HG03097 (cell line): Measurements from ENCODE around the gene MUC15.
"Not testable (repeated sequence)": the region's sequence is repeated elsewhere in the genome, so short reads cannot be mapped to it uniquely, and the experiment has no call there.

Source experiments
- ATAC-seq: cut with Tn5 transposase; IDR thresholded peaks from one replicate; pipeline ENCODE4 v1.9.1; 2021; ENCODE audit not compliant: unreplicated experiment, low FRiP score

MUC15 gene, protein sequence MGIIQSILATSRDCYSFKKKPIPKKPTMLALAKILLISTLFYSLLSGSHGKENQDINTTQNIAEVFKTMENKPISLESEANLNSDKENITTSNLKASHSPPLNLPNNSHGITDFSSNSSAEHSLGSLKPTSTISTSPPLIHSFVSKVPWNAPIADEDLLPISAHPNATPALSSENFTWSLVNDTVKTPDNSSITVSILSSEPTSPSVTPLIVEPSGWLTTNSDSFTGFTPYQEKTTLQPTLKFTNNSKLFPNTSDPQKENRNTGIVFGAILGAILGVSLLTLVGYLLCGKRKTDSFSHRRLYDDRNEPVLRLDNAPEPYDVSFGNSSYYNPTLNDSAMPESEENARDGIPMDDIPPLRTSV

DNA sequence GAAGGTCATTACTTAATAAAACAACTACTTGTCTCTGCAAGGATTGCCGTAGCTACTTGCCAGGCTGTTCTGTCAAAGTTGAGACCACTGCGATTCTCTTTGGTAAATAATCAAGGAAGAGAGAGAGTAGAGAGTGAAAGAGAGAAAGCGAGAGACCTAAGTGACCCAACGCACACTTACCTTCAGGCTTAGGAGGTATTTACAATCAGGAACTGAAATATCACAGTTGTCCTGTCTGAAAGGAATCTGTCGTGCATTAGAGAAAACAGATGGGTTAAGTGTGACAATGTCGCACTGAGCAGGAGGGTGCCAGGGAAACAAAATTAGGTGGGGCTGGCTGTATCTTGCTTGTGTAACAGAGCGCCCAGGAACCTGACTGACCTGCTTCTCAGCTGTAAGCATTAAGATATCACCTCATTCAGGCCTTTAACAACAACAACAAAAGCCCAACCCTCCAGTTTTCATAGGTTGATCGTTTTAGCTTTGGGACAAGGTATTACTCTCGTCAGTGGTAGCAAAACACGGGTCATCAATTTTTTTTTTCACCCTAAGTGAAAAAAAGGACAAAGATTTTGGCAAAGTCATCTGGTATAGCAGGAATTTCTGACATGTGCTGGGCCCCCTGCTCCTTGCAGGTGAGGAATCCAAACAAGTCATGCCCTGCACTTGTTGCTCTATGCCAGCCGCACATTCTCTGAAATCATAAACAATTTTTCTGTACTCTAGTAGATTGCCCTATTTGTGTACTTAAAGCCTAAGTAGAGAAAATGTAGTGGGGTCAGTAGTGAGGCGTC, at the start of gene MUC15:
Gene MUC15, minus strand, starts transcription at position 403 of the 794 bp plus-strand sequence. CDS start 5,169 bp downstream, outside the sequence.
- no peak for ATAC-seq

DNA sequence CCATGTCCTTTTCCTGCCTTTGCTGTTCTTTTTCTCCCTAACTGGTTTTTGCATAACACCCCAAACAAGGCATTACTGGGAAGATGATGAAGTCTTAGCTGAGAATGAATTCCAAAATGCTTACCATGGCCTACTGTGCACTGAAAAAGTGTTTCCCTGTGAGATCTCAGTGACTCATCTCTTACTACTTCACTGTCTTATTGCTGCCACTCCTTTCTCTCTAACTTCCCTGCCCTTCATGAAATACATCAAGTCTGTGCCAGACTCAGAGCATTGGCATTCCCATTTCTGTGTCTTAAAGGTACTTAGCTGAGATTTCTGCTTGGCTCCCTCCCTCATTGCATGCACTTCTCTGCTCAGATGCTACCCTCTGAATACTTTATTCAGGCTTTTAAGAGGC, 49.1 kb upstream of the MUC15 start:
- no peak for ATAC-seq

GRCh38 chr11:26620282-26621045, 48.4 kb upstream of the MUC15 start:
- ATAC-seq = no peak

GRCh38 chr11:26618441-26618840, 46.4 kb upstream of the MUC15 start:
- ATAC-seq = no peak

GRCh38 chr11:26613759-26614158, 41.7 kb upstream of the MUC15 start:
- ATAC-seq = no peak

- no peak for ATAC-seq
These were observed 36.6 kb upstream of the MUC15 start for GRCh38 chr11:26608507-26609146.

GRCh38 chr11:26607725-26608506, 35.9 kb upstream of the MUC15 start:
- no peak for ATAC-seq

GRCh38 chr11:26599876-26600434, 27.9 kb upstream of the MUC15 start:
- no peak for ATAC-seq

GRCh38 chr11:26599425-26599824, 27.4 kb upstream of the MUC15 start:
- no peak for ATAC-seq

DNA sequence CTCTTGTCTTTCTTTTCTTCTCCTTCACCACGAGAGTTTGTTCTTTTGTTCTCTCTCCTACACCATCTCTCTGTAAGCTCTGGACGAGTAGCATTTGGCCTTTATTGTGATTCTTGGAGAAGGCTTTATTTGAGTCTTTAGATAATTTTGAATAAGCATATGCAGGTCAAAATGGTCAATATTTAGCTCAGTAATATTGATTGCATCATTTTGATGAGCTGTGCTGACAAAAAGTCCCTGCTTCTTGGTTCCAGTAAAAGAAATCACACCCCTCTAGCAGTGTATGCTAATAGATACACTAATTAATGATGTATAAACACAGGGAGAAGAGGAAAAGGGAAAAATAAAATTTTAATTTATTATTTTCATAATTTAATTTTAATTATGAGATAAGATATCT, 25.8 kb upstream of the MUC15 start:
- no peak for ATAC-seq

GRCh38 chr11:26597049-26597689, 25.1 kb upstream of the MUC15 start:
- not testable (repeated sequence) for ATAC-seq

DNA sequence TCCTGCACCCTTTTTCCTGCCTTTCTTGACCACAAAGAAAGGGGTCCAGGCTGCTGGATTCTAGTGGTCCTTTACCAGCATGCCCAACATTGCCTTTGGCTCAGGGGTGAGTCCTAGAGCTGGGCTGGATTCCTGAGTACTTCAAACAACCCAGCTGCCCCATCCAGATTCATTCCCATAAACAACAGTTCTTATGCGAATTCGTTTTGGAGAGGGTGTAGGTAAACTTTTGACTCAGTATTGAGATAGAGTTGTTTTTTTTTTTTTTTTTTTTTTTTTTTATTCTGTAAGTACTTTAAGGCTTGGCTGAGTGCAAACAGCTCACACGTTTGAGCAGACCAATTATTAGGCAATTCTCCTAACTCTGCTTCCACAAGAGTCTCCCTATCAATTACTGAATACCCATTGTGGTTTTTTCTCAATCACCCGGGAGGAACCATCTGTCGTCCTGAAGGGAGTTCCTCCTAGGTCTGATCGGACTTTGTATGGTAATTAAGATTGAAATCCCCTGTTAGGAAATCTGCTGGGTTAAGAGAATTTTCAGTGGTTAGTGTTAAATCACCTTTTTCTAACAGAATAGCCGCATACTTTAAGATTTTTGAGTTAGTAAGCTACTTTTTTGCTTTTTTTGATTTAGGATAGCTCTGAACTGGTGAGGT, 23.3 kb upstream of the MUC15 start:
- ATAC-seq = not testable (repeated sequence)

DNA sequence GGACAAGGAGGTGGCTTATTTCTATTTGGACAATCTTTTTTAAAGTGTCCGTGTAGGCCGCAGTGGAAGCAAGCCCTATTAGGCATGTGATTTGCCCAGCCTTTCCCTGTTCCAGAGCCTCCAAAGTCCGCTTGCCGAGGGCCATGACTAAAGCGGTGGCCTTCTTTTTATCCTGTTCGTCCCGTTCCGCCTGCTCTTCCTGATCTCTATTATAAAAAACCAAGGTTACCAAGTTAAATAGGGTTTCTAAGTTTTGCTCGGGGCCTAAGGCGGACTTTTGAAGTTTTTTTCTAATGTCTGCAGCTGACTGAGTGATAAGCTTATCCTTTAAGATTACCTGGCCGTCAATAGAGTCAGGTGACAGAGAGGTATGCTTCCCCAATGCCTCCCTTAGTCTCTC, 21.6 kb upstream of the MUC15 start:
- no peak for ATAC-seq

- ATAC-seq = no peak
These were observed 15.0 kb upstream of the MUC15 start for GRCh38 chr11:26587073-26587472.

- ATAC-seq = no peak
These were observed 12.8 kb upstream of the MUC15 start for GRCh38 chr11:26584818-26585217.

GRCh38 chr11:26583550-26583949, 11.5 kb upstream of the MUC15 start:
- no peak for ATAC-seq

DNA sequence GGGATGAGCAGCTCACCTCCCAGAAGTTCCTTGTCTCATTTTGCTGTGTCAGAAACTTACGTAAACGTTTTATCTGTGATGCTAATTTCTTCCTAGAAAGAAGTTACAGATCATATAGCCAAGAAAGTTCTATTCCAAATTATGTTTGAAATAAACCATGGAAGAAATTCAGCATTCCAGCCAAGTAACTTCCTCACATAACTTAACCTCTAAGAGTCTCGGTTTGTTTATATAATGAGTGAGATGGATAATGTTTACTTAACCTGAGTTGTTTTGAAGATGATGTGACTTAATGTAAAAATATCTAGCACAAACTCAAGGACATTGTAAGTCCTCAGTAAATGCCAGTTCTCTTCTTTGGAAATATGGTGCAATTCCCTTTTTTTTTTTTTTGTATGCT, 8.9 kb upstream of the MUC15 start:
- ATAC-seq = no peak

GRCh38 chr11:26579683-26580082, 7.6 kb upstream of the MUC15 start:
- ATAC-seq = no peak
